ENCODE measurements around the gene STK32A.

The STK32A gene

GRCh38 chr5:147234825-147235635, at the start of gene STK32A:
Gene STK32A, plus strand, starts transcription at chr5:147235026. Its CDS starts 4,609 bp downstream, at chr5:147239635.
- Histone ChIP-seq H3K4me2 (ENCODE audit: low read length) (no peak within 1 kb of the TSS), H3K27me3 (ENCODE audit: control insufficient read depth, low read length) (no peaks in the 10 kb centered on the region; the same call in 1 of the 2 replicates), H3K79me2 (ENCODE audit: control insufficient read depth, low read length) (no peaks in the 10 kb centered on the region), H3F3A (ENCODE audit: control insufficient read depth, insufficient read depth) (no peaks in the 10 kb centered on the region), H4K20me1 (ENCODE audit: control insufficient read depth, insufficient read depth, low read depth, low read length) (no peaks in the 10 kb centered on the region), H3K4me3 (ENCODE audit: low read length) (no peak within 1 kb of the TSS), H3K27ac (ENCODE audit: low read depth, low read length) (no peak within 1 kb of the TSS), H3K4me1 (ENCODE audit: control insufficient read depth, low read length) (no peaks in the 10 kb centered on the region), H3K9me3 (ENCODE audit: control insufficient read depth, insufficient read depth, low read length) (no peaks in the 10 kb centered on the region), H3K9me2 (replicated peaks; ENCODE audit: control insufficient read depth, low read length) (no peaks in the 10 kb centered on the region), H3K36me3 (ENCODE audit: control insufficient read depth, low read length) (no peaks in the 10 kb centered on the region)
- TF ChIP-seq EZH2phosphoT487 (IDR thresholded peaks at IDR 0.05; ENCODE audit: borderline replicate concordance, low read length): no peak
- TF ChIP-seq, protein P1, sequence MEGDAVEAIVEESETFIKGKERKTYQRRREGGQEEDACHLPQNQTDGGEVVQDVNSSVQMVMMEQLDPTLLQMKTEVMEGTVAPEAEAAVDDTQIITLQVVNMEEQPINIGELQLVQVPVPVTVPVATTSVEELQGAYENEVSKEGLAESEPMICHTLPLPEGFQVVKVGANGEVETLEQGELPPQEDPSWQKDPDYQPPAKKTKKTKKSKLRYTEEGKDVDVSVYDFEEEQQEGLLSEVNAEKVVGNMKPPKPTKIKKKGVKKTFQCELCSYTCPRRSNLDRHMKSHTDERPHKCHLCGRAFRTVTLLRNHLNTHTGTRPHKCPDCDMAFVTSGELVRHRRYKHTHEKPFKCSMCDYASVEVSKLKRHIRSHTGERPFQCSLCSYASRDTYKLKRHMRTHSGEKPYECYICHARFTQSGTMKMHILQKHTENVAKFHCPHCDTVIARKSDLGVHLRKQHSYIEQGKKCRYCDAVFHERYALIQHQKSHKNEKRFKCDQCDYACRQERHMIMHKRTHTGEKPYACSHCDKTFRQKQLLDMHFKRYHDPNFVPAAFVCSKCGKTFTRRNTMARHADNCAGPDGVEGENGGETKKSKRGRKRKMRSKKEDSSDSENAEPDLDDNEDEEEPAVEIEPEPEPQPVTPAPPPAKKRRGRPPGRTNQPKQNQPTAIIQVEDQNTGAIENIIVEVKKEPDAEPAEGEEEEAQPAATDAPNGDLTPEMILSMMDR (IDR thresholded peaks at IDR 0.05; ENCODE audit: low read depth, low read length, poor library complexity, severe bottlenecking): no peak

DNA sequence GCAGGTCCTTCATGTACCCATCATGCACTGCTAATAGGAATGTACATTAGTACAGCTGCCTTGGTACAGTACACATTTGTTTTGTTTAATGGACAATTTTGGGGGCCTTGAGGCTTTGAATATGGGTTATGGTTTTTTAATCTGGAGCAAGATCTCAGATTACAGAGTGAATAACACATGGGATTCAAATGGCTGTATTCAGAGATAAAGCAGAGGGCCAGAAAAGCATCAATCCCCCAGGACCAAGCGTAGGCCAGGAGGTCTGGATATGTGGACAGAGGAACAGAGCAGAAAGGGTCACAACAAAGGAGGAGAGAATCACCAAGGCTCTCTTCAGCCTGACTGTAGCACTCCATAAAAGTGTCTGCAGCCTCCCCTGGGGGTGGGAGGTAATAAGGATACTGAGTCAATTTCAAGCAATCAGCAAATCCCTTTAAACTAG, 47.7 kb upstream of the STK32A start:
- H3K27ac ChIP-seq (ENCODE audit: low read depth, low read length): no peak overlapping the region
- H4K20me1 ChIP-seq (ENCODE audit: control insufficient read depth, insufficient read depth, low read depth, low read length): no peaks in the 10 kb centered on the region
- H3F3A ChIP-seq (ENCODE audit: control insufficient read depth, insufficient read depth): no peaks in the 10 kb centered on the region
- no peak overlapping the region for H3K4me3 ChIP-seq (ENCODE audit: low read length)
- H3K4me1 ChIP-seq (ENCODE audit: control insufficient read depth, low read length): no peaks in the 10 kb centered on the region
- no peaks in the 10 kb centered on the region for H3K36me3 ChIP-seq (ENCODE audit: control insufficient read depth, low read length)
- no peaks in the 10 kb centered on the region for H3K9me2 ChIP-seq (replicated peaks; ENCODE audit: control insufficient read depth, low read length)
- TF ChIP-seq EZH2phosphoT487 (IDR thresholded peaks at IDR 0.05; ENCODE audit: borderline replicate concordance, low read length): no peak
- TF ChIP-seq, protein P1 (IDR thresholded peaks at IDR 0.05; ENCODE audit: low read depth, low read length, poor library complexity, severe bottlenecking): no peak
- H3K27me3 ChIP-seq (ENCODE audit: control insufficient read depth, low read length): no peaks in the 10 kb centered on the region
- H3K4me2 ChIP-seq (ENCODE audit: low read length): no peak overlapping the region
- H3K9me3 ChIP-seq (ENCODE audit: control insufficient read depth, insufficient read depth, low read length): no peaks in the 10 kb centered on the region
- H3K79me2 ChIP-seq (ENCODE audit: control insufficient read depth, low read length): no peaks in the 10 kb centered on the region

GRCh38 chr5:147188200-147189108, 46.4 kb upstream of the STK32A start:
- no peak overlapping the region for H3K4me2 ChIP-seq (ENCODE audit: low read length)
- no peaks in the 10 kb centered on the region for H3K9me2 ChIP-seq (replicated peaks; ENCODE audit: control insufficient read depth, low read length)
- no peaks in the 10 kb centered on the region for H3K27me3 ChIP-seq (ENCODE audit: control insufficient read depth, low read length)
- H3K36me3 ChIP-seq (ENCODE audit: control insufficient read depth, low read length): no peaks in the 10 kb centered on the region
- H3K27ac ChIP-seq (ENCODE audit: low read depth, low read length): no peak overlapping the region
- H3F3A ChIP-seq (ENCODE audit: control insufficient read depth, insufficient read depth): no peaks in the 10 kb centered on the region
- H3K4me1 ChIP-seq (ENCODE audit: control insufficient read depth, low read length): no peaks in the 10 kb centered on the region
- no peaks in the 10 kb centered on the region for H3K9me3 ChIP-seq (ENCODE audit: control insufficient read depth, insufficient read depth, low read length)
- no peaks in the 10 kb centered on the region for H3K79me2 ChIP-seq (ENCODE audit: control insufficient read depth, low read length)
- TF ChIP-seq EZH2phosphoT487 (IDR thresholded peaks at IDR 0.05; ENCODE audit: borderline replicate concordance, low read length): no peak
- TF ChIP-seq, protein P1 (IDR thresholded peaks at IDR 0.05; ENCODE audit: low read depth, low read length, poor library complexity, severe bottlenecking): peak; percentile 75
- no peak overlapping the region for H3K4me3 ChIP-seq (ENCODE audit: low read length)
- H4K20me1 ChIP-seq (ENCODE audit: control insufficient read depth, insufficient read depth, low read depth, low read length): no peaks in the 10 kb centered on the region

All from DOHH2 (cell line).